GM21529 (cell line): ENCODE data around the gene CLCF1.

Experiments
- ATAC-seq: cut with Tn5 transposase; IDR thresholded peaks from one replicate; pipeline ENCODE4 v1.9.1; 2021; ENCODE audit not compliant: unreplicated experiment

CLCF1 gene

DNA sequence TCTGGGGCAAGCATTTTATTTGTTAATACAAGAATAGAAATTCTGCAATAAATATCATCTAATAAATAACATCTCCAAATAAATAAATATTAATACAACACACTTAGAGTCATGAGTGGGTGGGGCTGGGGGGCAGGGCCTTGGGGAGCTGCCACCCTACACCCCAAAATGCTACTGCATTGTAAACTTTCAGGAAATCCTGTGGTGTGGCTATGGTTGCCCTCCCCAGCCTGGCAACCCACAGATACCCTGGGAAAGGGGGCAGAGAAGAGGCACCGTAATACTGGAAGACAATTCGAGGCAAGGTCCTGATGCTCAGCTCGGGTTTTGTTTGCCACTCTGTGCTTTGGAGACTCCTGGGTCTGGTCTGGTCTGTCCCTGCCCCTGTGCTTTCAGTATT, 9.2 kb downstream of the CLCF1 start:
- ATAC-seq: no peak

DNA sequence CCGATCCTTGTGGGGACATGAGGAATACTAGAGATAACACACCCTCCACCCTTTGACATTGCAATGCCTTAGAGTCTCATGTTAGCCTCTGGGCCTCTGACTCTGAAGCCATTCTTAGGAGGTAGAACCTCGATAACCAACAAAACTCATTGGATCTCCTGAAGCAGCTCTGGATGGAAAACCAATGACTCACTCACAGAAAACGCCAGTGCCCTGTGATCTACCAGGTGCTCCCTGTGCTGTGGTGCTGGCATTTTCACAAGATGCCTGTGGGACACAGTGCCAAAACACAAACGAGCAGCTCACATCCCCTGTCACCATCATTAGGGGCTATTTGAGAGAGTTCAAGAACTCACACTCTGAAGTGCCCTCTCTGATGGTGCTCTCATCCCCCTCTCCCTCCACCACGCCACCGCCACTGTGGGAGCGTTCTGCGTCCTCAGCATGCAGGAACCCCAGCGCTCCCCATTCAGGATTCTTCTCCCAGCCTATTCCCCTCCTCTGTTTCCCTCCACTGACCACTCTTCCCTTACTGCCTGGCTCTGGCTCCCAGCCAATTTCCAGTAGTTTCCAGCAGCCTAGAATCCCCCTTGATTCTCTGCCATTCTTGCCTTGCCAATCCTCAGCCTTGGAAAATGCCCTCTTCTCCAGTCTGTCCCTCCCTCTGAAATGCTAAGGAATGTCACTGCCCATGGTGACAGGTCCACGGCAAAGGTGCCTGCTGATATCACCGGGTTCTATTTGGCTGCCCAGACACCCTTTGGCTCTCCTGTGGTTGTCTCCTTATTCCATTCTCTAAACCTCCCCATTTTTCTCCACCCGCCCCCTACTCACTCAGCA, 15.3 kb downstream of the CLCF1 start:
- ATAC-seq: no peak

DNA sequence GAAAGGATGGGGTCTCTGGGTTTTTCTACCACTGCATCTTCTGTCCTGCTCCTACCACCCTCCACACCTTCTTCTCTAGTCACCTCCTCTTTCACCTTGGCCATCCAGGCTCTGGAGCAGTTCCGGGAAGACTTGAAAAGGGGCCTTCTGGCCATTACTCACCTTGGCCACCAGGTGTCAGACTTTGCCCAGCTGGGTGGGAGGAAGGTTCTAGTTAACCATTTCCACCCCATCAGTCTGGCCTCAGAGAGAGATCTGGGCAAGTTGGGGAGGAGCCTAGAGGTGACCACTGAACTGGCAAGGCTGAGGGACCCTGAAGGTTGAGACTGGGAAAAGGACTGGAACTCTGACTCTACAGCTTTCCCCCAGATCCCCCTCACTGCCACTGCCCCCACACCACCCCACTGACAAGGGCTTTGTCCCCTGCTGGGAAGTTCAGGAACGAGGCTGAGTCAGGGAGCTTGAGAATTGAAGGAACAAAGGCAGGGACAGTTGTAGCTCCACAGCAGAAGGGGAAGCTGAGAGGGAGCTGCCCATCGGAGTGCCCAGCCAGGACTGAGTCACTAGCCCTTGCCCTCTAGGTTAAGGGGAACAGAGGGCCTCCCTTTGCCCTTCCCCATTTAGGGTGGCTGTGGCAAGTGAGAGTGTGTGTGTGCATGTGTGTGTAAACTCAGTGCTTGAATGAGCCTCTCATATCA, 16.4 kb downstream of the CLCF1 start:
- no peak for ATAC-seq

DNA sequence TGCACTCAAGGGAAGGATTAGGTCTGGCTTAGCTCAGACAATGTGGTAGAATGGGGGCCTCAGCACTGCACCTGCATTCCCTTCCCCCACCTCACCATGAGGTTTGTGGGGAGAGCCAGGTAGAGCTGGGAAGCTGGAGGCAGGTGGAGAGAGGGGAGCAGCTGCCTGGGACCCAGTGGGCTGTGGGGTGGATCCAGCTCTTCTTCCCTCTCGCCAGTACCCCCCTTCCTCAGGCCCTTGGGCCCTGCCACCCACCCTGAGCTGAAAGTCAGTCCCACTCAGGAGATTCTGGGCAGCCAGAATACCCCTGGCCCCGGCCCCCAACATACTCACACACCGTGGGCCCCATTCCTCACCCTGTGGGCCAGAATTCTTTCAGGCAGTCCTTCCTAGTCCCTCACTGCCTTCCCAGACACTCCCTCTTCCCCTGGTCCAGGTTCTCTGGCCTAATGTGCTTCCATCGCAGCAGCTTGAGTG, 17.0 kb downstream of the CLCF1 start:
- ATAC-seq: no peak

DNA sequence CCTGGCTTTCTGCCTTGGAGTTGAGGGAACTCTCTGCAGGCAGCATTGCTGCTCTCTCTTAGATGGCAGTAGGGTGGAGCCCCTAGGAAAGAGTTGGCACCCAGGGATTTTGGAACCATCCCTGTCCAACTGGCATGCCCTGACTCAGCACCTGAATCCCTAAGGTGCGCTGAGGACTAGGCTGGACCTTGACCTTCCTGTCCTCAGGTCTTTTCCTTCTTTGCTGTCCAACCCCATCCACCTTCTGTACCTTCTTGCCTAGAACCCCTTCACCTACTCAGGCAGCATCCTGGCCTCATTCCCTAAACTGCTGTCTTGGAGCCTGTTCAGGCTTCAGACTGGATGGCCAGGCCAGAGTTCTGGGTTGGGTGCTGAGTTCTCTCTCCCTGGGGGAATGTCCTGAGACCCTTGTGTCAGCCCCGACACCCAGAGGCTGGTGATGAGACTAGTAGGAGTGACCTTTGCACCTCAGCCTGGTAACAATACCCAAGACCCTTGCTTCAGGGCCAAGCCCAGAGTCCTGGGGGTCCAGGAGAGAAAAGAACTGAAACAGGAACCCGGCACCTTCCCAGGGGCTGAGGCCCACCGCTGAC, 17.5 kb downstream of the CLCF1 start:
- no peak for ATAC-seq

DNA sequence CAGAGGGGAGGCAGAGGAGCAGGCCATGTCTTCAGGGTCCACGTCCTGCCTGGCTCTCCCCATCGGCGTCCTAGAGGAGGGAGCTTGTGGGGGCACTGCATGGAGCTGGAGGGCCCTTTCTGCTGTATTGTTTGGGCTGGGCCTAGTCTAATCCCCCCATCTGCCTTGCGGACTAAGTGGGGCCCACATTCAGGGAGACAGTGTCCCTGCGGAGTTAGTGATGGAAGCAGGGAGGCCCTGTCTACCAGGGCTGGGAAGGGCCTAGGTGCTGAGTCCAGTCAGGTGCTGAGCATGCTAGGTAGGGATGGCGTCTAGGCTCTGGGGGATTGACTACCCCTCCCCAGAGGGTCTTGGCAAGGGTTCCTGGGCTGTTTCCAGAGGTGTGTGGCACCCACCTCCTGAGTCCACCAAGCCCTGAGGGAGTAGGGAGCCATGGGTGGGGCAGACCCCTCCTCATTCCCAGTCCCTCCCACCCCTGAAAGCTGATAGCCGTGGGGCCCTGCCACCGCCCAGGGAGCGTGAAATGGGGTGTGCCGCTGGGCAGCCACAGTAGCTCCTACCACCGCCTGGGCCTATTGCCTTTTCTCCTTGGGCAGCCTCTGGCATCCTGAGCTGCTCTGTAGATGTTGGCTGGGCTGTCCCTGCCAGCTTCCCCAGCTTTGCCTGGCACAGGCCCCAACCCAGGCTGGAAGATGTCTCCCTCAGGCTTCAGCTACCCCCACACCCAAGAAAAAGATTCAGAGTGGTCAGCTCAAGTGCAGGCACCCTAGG, 18.2 kb downstream of the CLCF1 start:
- no peak for ATAC-seq

DNA sequence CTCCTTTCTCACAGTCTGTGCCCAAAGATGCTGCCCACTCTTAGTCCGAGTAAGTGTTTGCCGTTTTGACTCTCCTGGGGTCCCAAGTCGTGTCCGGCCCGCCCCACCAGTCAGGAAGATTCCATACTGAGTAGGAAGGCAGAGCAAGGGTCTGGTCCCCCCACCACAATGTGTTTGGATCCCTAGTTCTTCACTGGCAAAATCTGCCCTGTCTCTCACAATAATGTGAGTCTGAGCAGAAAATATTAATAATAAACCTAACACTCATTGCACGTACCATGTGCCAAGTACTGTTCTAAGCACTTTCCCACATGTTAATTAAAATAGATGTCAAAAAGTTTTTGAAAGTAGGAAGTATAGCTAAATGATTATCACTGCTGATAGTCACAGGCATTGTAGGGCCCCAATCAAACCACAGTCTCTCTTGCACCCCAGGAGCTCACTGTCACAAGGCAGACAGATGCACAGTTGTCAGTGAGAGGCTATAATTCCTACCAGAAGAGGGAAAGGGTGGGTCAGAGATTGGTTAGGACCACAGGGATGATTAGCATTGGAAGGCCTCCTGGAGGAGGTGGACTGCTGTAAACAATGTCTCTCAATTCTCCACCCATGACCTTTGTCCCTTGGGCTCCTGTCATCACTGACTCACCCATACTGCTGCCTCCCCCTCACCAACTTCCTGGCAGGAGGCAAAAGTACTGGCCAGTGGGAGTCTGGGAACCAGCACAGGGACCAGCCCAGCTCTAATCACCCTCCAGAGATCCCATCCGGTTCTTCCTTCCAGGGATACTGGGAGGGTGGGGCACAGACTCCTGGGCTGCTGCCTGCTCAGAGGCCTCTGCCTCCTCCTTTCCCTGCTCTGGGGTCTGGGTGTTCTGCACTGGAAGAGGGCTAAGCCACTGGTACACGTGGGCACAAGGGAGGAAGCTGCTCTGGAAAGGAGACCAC, 19.0 kb downstream of the CLCF1 start:
- ATAC-seq: no peak

DNA sequence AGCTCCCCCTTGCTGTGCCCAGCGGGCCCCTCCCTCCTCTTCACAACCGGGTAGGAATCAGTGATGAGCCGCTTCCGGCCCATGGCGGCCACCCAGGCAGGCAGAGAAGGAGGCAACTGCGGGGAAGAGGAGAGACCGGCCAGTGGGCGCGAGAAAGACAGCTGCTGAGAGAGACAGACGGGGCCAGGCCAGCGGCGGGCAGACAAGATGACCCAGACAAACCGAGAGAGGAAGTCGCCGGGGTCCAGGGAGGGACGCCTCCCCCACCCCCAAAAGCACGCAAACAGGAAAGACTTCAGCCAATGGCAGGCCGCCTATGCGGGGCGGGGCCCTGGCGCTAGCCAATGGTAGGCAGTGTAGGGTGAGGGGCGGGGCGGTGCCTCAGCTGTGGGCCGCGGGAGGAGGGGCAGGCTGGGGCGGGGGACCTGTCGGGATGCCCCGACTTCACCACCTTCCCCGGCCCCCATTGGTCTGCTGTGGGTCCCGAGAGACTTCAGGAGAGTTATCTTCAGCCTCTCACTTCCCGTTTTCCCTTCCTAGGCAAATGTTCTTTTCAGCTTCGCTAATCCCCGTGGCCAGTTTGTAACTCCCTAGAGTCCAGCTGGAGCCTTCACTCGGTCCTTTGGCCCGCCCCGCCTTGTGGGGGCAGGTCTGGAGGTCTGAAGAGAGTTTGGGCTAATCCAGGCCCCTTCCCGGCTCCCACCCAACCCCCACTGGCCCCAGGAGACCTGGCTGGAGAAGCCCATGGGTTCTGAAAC, 19.9 kb downstream of the CLCF1 start, which contains the start of gene POLD4:
TSS of gene POLD4 (minus strand) at position 230 of the 758 bp plus-strand sequence. CDS start at position 83, 147 bp downstream.
- ATAC-seq: peak; percentile 70

DNA sequence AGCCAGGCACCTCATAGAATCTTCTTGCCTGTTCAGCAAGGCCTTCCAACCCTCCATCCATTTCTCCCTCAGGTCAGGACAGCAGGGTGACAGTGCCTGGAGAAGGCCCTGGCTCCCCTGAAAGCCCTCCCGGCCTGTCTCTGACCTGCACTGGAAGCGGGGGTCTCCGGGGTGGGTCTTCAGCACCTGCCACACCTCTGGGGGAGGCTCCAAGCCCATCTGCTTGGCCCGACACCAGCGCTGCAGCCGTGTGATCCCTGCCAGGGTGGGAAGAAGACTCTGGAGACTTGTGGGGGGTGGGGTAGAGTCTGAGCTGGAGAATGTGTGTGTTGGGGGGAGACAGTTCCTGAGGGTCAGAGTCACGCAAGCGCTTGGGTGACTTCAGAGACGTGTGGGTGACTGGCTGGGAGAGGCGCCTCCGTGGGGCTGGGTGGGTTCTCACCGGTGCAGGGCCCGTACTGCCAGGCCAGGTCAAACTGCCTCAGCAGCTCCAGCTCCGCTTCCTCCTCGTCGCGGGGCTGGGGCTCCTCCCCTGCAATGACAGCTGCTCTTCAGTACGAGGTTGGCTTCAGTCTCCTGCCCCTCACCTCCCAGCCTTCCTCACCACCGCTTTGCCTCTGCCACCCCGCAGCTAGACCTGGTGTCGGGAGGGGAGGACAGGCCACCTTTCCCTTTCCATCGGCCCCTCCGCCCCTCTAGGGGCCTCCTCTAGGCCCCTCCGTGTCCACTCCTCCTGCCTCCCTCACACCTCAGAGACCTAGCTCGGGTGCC, 20.7 kb downstream of the CLCF1 start:
- peak; percentile 9 for ATAC-seq

DNA sequence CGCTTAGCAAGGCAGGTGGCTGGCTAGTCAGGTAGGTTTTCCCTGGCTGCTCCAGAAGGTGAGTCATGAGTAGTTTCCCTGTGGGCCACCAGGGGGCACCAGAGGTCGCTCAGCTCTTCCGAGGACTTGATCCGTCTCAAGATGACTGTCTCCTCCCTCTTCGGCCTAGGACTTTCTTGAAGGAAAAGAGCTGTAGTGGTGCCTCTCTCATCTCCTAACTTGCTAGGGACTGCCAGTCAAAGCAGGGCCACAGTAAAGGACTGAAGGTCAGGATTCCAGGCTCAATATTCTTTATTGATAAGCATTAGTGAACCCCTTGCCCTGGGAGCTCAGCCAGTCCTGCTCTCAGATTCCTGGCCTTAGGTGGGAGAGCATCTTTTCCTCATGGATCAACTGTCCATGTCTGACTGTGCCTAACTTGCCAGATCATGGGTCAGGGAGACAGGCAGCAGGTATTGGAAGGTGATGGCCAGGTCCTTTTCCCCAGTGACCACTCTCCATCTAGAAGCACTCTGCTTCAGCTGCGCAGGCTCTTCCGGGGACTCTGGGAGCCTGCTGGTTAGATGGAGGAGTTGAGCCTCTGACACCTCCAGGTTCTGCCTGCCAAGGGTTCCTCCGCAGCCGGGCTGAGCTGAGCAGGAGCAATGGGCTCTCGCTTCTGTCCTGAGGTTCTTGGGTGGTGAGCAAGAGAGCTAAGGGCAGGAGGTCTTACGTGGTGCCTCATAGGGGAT, 22.0 kb downstream of the CLCF1 start:
- ATAC-seq: no peak

DNA sequence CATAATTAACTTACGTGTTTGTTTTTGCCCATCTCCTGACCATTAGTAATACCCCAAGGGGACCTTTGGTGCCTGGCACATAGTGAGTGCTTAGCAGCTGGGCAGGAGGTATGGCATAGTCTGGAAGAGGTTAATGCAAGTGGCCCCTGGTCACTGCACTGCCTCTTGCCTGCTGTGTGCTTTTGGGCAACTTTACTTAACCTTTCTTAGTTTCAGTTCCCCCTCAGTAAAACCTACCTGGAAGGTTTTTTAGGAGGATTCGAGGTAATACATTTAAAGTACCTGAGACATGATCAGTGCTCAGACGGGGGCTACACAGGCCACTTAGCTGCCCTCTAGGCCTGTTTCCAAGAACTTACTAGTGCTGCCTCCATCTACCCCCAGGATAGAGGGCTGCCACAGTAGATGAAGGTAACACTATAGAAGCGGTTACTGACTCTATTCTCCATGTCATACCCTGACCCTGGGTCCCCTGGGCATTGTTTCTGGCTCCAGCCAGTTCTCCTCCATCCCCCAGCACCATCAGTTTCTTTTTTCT, 23.4 kb downstream of the CLCF1 start:
- ATAC-seq: no peak

DNA sequence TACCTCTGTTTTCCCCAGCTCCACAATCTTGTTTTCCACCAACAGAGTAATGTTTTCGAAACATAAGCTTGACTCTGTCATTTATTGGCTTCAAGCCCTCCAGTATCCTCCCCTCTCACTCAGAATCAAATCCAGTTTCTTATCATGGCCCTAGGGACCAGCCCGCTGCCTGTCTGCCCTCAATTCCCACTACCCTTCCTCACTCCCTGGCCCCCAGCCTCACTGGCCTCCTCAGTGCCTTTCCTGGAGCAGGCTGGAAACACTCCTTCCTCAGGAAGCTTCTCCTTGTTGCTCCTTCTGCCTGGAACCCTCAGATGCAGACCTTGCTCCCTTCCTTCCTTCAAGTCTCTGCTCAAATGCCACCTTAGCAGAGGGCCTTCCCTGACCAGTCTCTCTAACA, 23.9 kb downstream of the CLCF1 start:
- ATAC-seq: no peak

DNA sequence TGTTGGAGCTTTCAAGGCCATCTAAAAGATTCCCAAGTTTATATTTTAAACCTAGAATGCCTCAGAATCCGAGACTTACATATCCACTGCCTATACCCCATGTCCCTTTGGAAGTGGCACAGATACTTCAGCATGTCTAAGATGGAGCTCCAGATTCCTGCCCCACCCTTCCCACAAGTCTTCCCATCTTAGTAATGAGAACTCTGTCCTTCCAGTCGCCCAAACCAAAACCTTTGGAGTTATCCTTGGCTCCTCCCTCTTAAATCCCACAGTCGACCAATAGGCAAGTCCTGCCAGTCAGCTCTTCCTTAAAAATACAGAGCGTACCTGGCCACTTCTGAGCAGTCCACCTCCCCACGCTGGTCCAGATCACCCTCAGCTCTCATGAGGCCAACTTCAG, 24.4 kb downstream of the CLCF1 start:
- ATAC-seq: no peak

DNA sequence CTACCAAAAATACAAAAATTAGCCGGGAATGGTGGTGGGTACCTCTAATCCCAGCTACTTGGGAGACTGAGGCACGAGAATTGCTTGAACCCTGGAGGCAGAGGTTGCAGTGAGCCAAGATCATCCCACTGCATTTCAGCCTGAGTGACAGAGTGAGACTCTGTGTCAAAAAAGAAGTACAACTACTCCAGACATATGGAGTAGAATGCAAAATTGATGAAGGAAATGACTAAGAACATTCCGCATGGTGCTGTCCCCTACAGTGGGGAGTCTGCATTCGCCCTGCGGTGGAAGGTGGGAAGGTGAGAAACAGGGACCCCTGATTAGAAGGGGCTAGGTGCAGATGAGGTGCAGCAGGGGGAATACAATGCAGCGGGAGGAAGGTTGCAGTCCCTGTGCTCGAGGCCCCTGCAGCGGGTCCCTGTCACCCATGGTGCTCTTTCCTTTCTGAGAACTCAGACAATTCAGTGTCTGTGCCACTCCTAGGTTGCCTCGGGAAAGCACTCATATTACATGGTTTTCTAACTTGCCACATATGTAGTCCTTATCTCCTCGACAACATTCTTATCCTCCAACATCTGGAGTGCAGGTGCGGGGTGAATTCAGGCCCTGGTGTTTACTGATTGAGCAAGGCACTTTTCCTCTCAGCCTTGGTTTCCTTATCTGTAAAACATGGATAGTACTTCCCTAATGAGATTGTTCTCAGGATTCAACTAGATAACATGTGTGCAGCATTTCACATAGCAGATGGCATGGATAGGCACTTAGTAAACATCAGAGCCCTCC, 25.2 kb downstream of the CLCF1 start:
- no peak for ATAC-seq

DNA sequence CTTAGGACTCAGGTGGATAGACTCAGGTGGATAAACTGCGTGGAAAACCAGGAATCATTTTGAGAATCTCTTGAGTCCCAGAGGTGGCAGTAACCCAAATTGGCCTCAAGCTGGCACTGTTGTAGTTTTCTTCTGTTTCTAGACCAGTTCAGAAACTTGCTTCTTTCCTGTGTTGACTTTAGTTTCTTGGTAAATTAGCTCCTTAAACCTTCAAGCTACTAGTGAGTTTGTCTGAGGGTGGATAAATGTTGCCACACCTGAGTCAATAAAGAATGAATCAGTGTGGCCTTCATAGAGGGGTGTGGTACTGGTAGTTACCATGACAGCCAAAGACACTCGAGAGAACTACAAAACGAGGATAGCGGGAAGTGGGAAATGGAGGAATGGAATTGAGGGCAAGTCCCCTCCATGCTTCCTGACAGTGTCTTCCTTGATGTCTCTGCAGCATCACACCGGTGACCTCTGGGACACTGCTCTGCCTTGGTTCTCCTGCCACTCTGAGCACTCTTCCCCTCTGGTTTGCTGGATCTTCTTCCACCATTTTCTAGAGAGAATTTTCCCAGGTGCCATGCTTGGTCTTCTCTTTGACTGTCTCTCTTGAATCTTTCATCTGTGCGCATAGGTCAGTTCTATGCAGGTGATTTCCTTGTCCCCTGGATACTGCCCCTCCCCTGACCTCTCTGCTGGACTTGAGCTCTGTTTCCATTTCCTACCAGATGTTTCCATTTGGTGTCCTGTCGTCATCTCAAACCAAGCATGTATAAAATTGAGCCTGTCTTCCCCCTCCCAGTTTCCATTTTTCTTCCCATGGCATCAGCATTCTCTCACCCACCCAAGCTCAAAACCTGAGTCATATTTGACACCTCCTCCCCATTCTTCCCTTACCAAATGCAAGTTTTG, 27.2 kb downstream of the CLCF1 start:
- no peak for ATAC-seq
